22Rv1 (cell line): ENCODE results near the gene MADCAM1.
A peak's percentile ranks its signal among the peaks of the same experiment; 100 is the strongest.

Experiments used
- H3K27ac ChIP-seq: fragments of 450-650 bp; 2 replicates; pipeline ENCODE4 v1.5.1; 2017
- ZFX ChIP-seq: fragments of 450-650 bp; IDR thresholded peaks from 2 replicates; pipeline ENCODE4 v1.6.1; 2017; ENCODE audit warnings: antibody characterized with exemption, borderline replicate concordance
- TF ChIP-seq, protein P1 (sequence below): fragments of 450-650 bp; IDR thresholded peaks from 2 replicates; pipeline ENCODE4 v1.5.1; 2017; ENCODE audit warnings: mild to moderate bottlenecking

The MADCAM1 gene

GRCh38 chr19:460877-461720 lies 35.2 kb upstream of the MADCAM1 start, which contains the start of gene SHC2:
SHC2 (minus strand) TSS chr19:461033; CDS start chr19:460996, 37 bp downstream.
- peak within 1 kb of the TSS; percentile 72 for H3K27ac ChIP-seq
- TF ChIP-seq, protein P1, sequence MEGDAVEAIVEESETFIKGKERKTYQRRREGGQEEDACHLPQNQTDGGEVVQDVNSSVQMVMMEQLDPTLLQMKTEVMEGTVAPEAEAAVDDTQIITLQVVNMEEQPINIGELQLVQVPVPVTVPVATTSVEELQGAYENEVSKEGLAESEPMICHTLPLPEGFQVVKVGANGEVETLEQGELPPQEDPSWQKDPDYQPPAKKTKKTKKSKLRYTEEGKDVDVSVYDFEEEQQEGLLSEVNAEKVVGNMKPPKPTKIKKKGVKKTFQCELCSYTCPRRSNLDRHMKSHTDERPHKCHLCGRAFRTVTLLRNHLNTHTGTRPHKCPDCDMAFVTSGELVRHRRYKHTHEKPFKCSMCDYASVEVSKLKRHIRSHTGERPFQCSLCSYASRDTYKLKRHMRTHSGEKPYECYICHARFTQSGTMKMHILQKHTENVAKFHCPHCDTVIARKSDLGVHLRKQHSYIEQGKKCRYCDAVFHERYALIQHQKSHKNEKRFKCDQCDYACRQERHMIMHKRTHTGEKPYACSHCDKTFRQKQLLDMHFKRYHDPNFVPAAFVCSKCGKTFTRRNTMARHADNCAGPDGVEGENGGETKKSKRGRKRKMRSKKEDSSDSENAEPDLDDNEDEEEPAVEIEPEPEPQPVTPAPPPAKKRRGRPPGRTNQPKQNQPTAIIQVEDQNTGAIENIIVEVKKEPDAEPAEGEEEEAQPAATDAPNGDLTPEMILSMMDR, result no peak
- no peak for TF ChIP-seq ZFX

DNA sequence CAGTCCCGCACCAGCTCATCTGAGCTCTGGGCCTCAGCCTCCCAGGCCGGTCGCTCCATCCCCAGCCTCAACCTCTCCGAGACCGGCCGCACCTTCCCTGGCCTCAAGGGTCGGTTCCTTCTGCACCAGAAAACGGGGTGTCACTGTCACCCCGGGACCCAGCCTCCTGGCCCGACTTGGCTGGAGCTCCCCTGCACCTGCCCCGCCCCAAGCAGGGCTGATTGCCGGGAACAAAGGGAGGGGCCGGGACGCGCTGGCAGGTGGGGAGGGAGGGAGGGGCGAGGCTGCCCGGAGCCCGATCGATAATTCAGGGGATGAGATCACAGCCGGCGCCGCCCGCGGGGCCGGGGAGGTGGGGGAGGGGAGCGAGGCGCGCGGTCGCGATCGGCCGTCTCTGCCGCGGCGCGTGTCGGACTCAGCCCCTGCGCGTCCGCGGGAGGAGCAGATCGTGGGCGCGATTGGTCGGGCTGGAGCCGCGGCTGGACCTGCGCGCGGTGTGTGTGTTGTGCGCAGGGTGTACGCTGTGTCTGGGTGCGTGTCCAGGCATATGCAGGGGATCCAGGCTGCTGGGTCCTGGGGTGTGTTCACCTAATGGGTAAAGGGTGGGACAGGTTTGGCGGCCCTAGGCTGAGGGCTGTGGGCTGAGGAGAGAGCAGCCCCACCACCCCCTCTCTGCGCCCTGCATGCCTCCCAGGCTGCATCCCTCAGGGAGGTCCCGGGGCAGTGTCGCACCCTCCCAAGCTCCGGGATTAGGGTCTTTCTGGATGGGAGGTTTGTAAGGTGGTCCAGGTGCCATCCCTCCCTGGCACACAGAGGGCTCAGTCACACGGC lies 34.4 kb upstream of the MADCAM1 start:
- peak overlapping the region; percentile 72 for H3K27ac ChIP-seq
- no peak for TF ChIP-seq ZFX
- TF ChIP-seq, protein P1, result no peak

DNA sequence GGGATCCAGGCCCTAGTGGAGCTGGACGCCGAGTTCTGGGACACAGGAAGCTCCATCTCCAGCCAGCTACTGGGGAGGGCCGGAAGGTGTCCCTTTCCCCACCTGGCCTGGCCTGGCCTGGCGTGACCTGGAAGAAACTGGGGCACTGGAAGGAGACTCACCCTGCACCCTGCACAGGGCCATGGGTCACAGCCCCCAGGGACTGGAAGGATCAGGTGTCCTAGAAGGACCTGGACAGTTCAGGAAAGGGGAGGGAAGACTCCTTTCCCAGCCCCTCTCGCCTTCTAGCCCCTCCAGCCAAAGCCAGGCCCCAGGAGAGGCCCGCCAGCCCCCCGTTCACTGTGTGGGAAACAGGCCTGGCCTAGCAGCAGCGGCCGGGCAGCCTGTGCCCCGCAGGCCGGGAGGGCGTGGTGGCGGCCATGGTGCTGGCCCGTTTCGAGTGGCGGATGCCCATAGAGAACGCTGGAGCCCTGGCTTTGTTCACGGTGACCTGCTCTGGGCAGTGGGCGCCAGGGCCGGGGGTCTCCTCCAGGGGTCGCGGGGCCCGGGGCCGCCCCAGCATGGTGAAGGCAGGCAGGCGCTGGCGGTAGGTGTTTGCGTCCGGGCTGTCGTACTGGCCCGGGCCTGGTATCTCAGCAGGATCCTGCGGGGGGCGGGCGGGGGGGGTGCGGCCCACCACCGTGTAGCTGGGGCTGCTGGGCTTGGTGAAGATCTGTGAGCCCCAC lies 32.6 kb upstream of the MADCAM1 start:
- TF ChIP-seq, protein P1, result no peak
- H3K27ac ChIP-seq, result peak overlapping the region; percentile 27; the same call in 1 of the 2 replicates

DNA sequence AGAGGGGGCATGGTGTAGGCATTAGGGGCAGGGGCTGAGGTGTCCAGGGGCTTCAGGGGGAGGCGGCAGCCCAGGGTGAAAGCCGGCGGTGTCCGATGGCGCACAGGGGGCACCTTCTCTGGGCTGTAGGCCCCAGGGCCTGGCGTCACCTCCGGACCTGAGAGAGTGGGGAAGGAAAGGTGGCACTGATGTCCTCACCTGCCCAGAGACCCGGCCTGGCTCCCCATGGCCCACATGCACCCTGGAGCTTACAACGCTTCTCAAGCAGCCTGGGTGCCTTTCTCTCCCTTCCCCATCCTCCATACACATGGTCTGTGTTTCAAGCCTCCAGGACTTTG lies 32.1 kb upstream of the MADCAM1 start:
- TF ChIP-seq ZFX, result no peak
- TF ChIP-seq, protein P1, result no peak
- no peak overlapping the region for H3K27ac ChIP-seq

- H3K27ac ChIP-seq, result no peak overlapping the region
- TF ChIP-seq, protein P1, result no peak
- TF ChIP-seq ZFX, result no peak
These were observed 31.1 kb upstream of the MADCAM1 start for GRCh38 chr19:465056-465816.

GRCh38 chr19:467554-467953 lies 28.7 kb upstream of the MADCAM1 start:
- no peak overlapping the region for H3K27ac ChIP-seq
- TF ChIP-seq, protein P1, result no peak
- no peak for TF ChIP-seq ZFX
